Islet of Langerhans (tissue), 1 donor: ENCODE data around the gene POU2F3.

Experiments used
- FAIRE-seq: peaks from one replicate; lab custom pipeline; 2011; peaks lifted over from hg19 to GRCh38; lab: Jason Lieb, UNC

Gene POU2F3

GRCh38 chr11:120226714-120227113, 13.2 kb upstream of the POU2F3 start:
- no peak for FAIRE-seq

- FAIRE-seq: no peak
Measured at GRCh38 chr11:120227228-120227852, 12.6 kb upstream of the POU2F3 start.

GRCh38 chr11:120228794-120229384, 11.1 kb upstream of the POU2F3 start:
- no peak for FAIRE-seq

GRCh38 chr11:120229451-120230424, 10.2 kb upstream of the POU2F3 start:
- FAIRE-seq: no peak

- no peak for FAIRE-seq
Measured at GRCh38 chr11:120230433-120231071, 9.4 kb upstream of the POU2F3 start.

- FAIRE-seq: no peak
Measured at GRCh38 chr11:120231963-120232362, 8.0 kb upstream of the POU2F3 start.

- FAIRE-seq: no peak
Measured at GRCh38 chr11:120233207-120233803, 6.6 kb upstream of the POU2F3 start.

GRCh38 chr11:120235024-120235628, 4.8 kb upstream of the POU2F3 start:
- FAIRE-seq: no peak

GRCh38 chr11:120236169-120237107, 3.5 kb upstream of the POU2F3 start:
- FAIRE-seq: no peak

- no peak for FAIRE-seq
Measured at GRCh38 chr11:120238968-120239620, 846 bp upstream of the POU2F3 start.

- FAIRE-seq: no peak
Measured at GRCh38 chr11:120240866-120241265, 926 bp downstream of the POU2F3 start.

- no peak for FAIRE-seq
Measured at GRCh38 chr11:120241277-120241676, 1.3 kb downstream of the POU2F3 start.

- FAIRE-seq: no peak
Measured at GRCh38 chr11:120243221-120243620, 3.3 kb downstream of the POU2F3 start.

- FAIRE-seq: no peak
Measured at GRCh38 chr11:120244476-120245365, 4.8 kb downstream of the POU2F3 start.

- FAIRE-seq: no peak
Measured at GRCh38 chr11:120245434-120245833, 5.5 kb downstream of the POU2F3 start.

GRCh38 chr11:120248551-120249278, 8.8 kb downstream of the POU2F3 start:
- no peak for FAIRE-seq

- FAIRE-seq: no peak
Measured at GRCh38 chr11:120249279-120250262, 9.6 kb downstream of the POU2F3 start.
